Measurements from ENCODE around the gene DEPP1.

DEPP1 gene

GRCh38 chr10:44956226-44956625, 22.4 kb downstream of the DEPP1 start:
- no peaks in the 10 kb centered on the region for H3K36me3 ChIP-seq (ENCODE audit: control insufficient read depth, low read length)
- no peaks in the 10 kb centered on the region for H3K27me3 ChIP-seq (ENCODE audit: control insufficient read depth, low read length)
- peaks cover 26% of the 10 kb centered on the region for H3K4me1 ChIP-seq (ENCODE audit: control insufficient read depth, low read length)
- H3K9me2 ChIP-seq (replicated peaks; ENCODE audit: control insufficient read depth, low read length), result no peaks in the 10 kb centered on the region
- H3K27ac ChIP-seq (ENCODE audit: low read depth, low read length), result no peak overlapping the region
- no peak overlapping the region for H3K4me3 ChIP-seq (ENCODE audit: low read length)
- no peaks in the 10 kb centered on the region for H3K9me3 ChIP-seq (ENCODE audit: control insufficient read depth, insufficient read depth, low read length)
- no peak overlapping the region for H3K4me2 ChIP-seq (ENCODE audit: low read length)
- 0 out of 2 replicates have a peak, but pooled peaks cover 5% of the 10 kb centered on the region for H3F3A ChIP-seq (ENCODE audit: control insufficient read depth, insufficient read depth)
- TF ChIP-seq CTCF (IDR thresholded peaks at IDR 0.05; ENCODE audit: low read depth, low read length, poor library complexity, severe bottlenecking) (no peak), EZH2phosphoT487 (IDR thresholded peaks at IDR 0.05; ENCODE audit: borderline replicate concordance, low read length) (no peak)
- H4K20me1 ChIP-seq (ENCODE audit: control insufficient read depth, insufficient read depth, low read depth, low read length), result no peaks in the 10 kb centered on the region
- peaks cover 10% of the 10 kb centered on the region for H3K79me2 ChIP-seq (ENCODE audit: control insufficient read depth, low read length)

DNA sequence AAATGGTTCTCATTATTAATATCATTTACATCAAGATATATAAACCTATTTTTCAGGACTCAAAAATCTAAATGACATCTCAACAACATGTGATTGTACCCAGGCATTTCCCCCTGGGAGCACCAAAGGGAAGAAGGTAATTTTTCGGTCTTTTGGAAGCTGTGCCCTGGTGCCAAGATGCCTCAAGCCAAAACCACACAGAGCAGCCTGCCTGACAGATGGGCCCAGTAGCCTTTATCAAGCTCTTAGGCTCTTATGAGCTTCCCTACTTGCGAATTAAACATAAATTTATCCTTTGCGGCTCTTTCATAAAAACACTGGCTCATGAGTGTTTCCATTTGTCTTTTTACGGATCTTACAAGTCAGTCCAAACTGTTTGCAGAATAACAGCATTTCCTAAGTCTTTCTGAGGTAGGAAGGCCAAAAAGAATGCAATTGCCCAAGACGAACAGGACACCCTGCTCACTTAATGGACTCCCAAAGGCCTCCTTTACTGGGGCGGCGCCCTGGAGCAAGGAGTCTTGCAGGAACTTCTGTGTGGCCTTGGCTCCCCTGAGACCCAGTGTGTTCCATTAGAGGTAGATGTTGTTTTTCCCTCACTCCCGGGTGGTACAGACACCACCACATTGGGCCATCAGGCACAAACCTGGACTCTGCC, 23.1 kb downstream of the DEPP1 start:
- TF ChIP-seq CTCF (IDR thresholded peaks at IDR 0.05; ENCODE audit: low read depth, low read length, poor library complexity, severe bottlenecking) (no peak), EZH2phosphoT487 (IDR thresholded peaks at IDR 0.05; ENCODE audit: borderline replicate concordance, low read length) (no peak)
- no peaks in the 10 kb centered on the region for H3K27me3 ChIP-seq (ENCODE audit: control insufficient read depth, low read length)
- H3K36me3 ChIP-seq (ENCODE audit: control insufficient read depth, low read length), result no peaks in the 10 kb centered on the region
- peaks cover 10% of the 10 kb centered on the region for H3K79me2 ChIP-seq (ENCODE audit: control insufficient read depth, low read length)
- no peak overlapping the region for H3K4me3 ChIP-seq (ENCODE audit: low read length)
- H3K4me1 ChIP-seq (ENCODE audit: control insufficient read depth, low read length), result peaks cover 19% of the 10 kb centered on the region
- H3K9me2 ChIP-seq (replicated peaks; ENCODE audit: control insufficient read depth, low read length), result no peaks in the 10 kb centered on the region
- no peak overlapping the region for H3K27ac ChIP-seq (ENCODE audit: low read depth, low read length)
- H4K20me1 ChIP-seq (ENCODE audit: control insufficient read depth, insufficient read depth, low read depth, low read length), result no peaks in the 10 kb centered on the region
- no peaks in the 10 kb centered on the region for H3K9me3 ChIP-seq (ENCODE audit: control insufficient read depth, insufficient read depth, low read length)
- H3K4me2 ChIP-seq (ENCODE audit: low read length), result no peak overlapping the region
- no peaks in the 10 kb centered on the region for H3F3A ChIP-seq (ENCODE audit: control insufficient read depth, insufficient read depth)

- Histone ChIP-seq H3K27me3 (ENCODE audit: control insufficient read depth, low read length) (no peaks in the 10 kb centered on the region), H3K9me3 (ENCODE audit: control insufficient read depth, insufficient read depth, low read length) (no peaks in the 10 kb centered on the region), H3K27ac (ENCODE audit: low read depth, low read length) (no peak overlapping the region), H3K79me2 (ENCODE audit: control insufficient read depth, low read length) (peaks cover 10% of the 10 kb centered on the region), H3F3A (ENCODE audit: control insufficient read depth, insufficient read depth) (no peaks in the 10 kb centered on the region), H3K4me3 (ENCODE audit: low read length) (no peak overlapping the region), H3K4me1 (ENCODE audit: control insufficient read depth, low read length) (peaks cover 13% of the 10 kb centered on the region), H4K20me1 (ENCODE audit: control insufficient read depth, insufficient read depth, low read depth, low read length) (no peaks in the 10 kb centered on the region), H3K9me2 (replicated peaks; ENCODE audit: control insufficient read depth, low read length) (no peaks in the 10 kb centered on the region), H3K4me2 (ENCODE audit: low read length) (no peak overlapping the region), H3K36me3 (ENCODE audit: control insufficient read depth, low read length) (no peaks in the 10 kb centered on the region)
- no peak for TF ChIP-seq EZH2phosphoT487 (IDR thresholded peaks at IDR 0.05; ENCODE audit: borderline replicate concordance, low read length)
- no peak for TF ChIP-seq CTCF (IDR thresholded peaks at IDR 0.05; ENCODE audit: low read depth, low read length, poor library complexity, severe bottlenecking)
Observed at GRCh38 chr10:44954962-44955361, 23.6 kb downstream of the DEPP1 start.
